GM19395 (cell line): ENCODE measurements around the gene PAMR1.

ENCODE experiments used
- ATAC-seq: cut with Tn5 transposase; IDR thresholded peaks from one replicate; pipeline ENCODE4 v1.9.1; 2021; ENCODE audit warnings: mild to moderate bottlenecking, moderate library complexity; ENCODE audit not compliant: unreplicated experiment

Gene PAMR1

DNA sequence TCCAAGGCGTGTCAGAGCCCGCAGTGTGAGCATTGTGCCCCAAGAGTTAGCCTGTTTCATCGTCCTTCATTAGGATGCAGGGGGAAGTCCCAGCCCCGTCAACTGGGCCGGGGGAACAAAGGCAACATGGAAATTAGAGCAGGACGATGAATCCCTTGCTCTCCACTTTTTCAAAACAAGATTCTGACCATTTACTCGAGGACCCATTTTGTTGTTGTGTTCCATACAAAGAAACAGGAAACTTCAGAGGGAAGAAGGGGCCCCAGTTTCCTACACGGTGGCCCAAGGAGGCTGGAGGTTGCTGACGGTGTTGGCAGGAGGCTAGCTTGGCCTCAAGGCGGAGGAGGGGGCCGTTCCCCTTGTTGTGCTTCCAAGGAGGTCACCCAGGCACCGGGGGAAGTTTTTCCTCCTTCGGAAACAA lies 62.1 kb downstream of the PAMR1 start:
- ATAC-seq = no peak

DNA sequence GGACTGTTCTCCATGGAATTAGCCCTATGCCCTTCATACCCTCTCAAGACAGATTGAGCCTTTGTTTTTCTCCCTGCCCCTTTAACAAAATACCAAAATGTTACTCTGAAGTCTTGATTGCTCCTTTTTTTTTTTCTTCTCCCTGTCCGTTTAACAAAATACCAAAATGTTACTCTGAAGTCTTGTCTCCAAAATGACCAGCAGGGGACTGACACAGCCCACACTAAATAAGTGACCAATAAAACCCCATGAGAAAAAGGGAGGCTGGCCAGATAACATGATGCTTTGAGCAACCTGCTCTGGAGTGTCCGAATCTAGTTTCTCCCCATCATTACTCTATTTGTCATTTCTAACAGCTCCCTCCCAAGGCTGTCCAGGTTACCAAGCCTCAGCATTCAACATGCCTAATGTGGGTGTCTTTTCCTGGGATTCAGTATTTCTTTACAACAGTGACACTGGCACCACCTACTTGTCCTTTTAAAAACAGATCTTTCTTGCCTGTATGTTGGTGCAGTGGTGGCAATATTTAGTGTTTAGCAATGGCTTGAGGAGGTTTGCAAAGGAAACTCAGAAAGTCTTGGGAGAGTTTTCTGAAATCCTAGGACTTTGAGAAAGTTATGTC lies 63.4 kb downstream of the PAMR1 start:
- no peak for ATAC-seq

DNA sequence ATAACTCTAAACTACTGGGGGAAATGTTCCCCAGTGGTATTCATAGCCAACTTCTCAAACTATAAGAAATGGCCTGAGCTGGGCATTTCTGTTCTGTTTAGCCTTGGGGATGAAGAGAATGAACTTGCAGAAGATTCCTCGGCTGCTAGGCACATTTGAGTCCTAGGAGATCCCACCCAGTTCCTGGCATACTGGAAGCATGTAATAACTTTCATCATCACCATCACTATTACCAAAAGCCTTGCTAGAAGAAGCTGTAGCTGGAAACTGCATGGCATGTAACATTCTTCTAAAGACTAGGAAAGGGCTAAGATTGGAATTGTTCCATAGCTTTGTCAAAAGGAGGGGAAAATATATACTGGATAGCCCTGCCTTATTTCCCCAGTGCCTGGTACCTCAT lies 65.9 kb downstream of the PAMR1 start:
- ATAC-seq = no peak

DNA sequence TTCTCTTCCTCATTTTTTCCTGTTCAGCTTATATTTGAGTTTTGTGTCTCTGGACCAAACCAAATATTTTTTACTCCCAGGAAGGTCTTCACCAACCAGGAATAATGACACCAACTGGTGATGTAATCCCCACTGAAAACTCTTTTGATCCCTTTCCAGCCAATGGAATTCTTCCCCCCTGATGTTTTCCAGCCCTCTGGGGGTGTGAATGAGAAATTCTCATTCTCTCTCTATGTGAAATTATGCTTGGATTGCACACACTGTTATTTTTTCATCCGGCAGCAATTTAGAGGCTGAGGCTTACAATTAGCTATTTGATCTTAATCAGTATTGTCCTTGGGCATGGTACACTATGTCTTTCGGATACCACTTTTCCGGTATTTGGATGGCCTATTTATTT lies 66.6 kb downstream of the PAMR1 start:
- no peak for ATAC-seq

DNA sequence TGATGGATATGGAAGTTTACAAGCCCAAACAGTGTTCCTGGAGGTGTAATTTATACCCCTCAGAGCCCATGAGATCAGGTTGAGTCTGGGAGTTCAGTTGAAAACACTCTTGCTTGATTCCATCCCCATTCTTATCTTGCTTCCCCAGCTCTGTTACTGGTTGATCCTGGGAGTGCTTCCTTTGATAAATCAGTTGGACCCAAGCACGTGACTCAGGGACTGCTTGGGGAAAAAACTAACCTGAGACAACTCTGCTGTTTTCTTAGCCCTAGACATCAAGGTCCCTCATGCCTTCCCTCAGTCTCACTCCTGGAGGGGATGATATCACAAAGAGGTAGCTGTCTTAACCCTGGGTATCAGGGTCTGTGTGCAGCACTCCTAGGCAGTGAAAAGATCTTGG lies 71.1 kb downstream of the PAMR1 start:
- no peak for ATAC-seq

DNA sequence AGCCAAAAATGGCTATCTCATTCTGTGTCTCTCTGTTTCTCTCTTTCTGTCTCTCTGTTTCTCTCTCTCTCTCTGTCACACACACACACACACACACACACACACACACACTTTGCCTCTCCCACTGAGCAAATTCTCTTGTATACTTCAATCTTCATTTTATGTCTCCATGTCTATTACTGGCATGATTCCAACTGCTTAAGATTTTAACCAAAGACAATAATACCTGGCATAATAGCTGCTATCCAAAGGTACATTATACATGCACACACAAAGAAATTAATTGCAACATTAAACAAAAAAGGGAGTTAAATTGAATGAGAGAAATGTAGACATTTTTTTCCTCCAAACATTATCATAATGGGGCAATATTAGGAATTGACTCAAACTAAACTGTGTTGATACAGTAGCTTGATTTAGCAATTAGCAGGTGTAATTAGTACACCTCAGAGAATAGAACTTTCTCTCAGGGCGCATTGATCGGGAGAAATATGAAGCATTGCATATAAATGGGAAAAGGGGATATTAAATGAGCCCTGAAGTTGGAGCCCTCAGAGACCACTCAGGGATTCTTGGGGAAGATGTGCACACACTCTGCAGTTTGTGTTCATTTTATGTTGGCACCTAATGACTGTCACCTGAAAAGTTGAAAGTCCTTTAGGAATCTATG lies 88.7 kb downstream of the PAMR1 start:
- ATAC-seq = no peak

DNA sequence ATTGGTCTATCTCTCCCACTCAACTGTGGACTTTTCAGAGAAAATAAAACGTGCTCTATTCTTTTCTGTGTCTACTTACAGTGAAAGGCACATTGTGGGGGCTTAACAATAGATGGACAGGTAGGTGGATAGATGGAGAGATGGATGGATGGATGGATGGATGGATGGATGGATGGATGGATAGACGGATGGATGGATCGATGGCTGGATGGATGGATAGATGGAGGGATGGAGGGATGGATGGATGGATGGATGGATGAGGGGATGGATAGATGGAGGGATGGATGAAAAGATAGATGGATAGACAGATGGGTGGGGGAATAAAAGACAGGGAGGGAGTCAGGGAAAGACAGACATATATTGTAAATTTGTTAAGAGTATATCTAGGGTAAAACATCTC lies 91.8 kb downstream of the PAMR1 start:
- no peak for ATAC-seq

DNA sequence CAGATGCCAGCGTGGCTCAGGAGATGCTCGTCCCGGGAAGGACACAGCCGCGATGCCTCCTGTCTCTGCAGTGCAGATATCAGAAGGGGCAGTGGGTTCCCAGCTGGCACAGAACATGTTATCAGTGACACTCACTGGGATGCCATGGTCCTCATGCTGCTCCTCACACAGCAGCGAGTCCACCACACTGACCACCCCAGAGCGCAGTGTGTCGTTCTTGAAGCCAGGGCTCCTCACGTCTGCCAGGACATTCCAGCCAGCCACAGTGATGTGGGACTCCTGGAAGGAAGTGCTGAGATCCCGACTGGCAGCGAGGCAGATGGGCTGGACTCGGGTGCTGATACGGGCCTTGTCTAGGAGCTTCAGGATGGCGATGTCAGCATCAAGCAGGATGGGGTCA lies 93.0 kb downstream of the PAMR1 start:
- ATAC-seq = no peak

DNA sequence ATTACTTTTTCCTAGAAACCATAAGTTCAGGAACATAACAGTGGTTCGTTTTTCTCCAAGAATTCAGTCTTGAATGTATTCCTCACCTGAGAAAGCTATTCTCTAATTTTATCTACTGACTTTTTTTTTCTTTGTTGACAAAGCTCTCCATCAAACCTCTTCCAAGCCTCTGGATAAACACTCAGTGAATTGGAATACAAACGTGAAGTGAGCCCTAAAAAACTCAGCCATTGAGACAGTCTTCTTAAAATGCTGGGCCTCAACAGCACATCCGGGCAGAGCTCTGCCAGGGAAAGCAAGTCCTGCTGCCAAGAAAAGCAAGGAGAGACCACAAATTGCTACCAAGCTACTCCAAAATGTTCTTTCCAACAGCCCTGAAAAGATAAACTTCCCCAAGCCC lies 98.3 kb downstream of the PAMR1 start:
- no peak for ATAC-seq

DNA sequence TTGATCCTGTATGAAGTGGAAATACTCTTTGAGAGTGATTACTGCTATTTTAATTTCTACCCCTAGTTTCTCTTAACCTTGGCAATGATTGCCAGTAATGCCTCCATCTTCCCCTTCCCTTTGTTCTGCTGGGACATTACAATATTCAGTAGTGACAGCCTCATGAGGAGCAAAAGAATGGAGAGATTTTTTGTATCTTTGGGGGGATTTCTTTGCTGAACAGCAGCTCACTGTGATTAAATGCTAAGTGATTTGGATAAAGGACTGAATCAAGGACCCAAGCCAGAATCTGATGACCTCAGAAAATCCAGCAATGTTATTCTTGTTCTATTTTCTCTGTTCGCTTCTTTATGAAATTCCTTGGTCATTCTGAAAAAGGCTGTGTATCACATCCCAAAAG lies 99.1 kb downstream of the PAMR1 start:
- ATAC-seq = no peak

DNA sequence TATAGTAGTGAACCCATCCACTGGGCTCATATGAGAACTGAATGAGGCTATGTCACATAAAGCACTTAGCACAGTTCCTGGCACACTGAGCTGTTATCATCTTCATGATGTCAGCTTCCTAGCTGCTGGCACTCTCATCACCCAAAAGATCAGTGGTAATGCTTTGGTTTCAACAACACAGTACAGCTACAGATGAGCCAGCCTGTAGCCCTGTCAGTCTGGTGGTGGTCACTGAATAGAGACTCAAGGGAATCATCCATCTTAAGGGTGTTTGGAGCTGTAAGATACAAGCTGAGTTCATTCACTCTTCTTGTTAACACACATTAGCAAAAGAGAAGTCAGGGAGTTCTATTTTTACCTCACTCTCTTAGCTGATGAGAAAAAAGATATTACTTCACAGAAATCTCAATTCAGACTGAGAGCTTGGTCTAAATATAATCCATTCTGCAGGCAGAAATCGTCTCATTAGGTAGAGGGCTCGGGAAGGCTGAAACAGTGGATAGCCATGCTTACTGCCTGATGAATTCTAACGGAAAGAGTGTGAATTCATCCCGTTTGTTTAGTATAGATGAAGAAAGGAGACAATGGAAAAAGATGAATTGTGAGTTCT lies 99.7 kb downstream of the PAMR1 start:
- ATAC-seq = no peak

DNA sequence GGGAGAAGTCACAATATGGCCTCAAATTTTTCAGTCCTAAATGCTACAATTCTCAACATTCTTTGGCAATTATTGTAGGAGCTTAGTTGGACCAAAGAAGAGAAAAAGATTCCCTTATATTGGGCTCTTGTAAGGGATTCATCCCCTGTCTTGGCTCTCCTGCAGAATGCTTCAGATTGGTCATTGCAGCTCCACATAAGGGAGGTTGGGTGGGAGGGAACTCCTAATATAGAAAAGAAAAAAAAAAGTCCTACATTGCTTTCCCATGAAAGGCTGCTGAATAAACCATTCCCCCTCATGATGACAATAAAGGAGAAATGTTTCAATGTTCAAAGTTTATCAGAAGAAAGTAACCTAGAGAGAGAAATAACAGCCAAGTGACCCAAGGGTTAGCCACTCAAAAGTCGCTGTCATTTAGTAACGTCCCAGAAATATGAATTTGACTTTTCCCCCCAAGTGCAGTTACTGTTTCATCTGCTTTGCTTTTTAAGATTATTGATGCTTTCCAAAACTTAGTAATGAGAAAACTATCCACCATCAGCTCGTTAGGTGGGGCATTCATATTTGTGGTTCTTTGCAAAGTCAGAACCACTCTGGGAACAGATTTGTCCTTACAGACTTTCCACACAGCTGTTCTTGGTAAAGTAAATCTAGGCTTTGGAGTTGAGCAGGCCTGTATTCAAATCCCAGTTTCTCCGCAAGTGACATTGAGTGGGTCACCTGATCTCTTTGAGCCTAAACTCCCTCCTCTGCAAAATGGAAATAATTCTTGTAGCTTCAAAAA lies 101.1 kb downstream of the PAMR1 start:
- ATAC-seq = no peak

DNA sequence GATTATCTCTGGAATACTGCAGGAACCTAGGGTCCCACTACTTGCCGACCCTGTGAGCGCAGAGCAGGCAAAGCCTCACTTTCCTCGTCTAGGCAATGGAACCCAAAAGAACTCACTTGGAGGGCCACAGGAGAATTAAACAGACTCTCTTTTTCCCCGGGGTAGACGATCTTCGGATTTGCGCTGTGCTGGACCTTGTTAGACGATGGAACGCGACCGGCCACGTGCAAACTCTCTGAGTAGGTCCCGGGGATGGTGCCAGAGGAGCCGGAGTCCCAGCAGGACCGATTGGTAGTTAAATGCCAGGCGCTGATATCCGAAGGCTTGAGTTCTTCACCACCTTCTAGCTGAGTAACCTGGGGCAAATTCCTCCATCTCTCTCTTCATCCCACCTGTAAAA lies 105.0 kb downstream of the PAMR1 start:
- ATAC-seq = no peak

DNA sequence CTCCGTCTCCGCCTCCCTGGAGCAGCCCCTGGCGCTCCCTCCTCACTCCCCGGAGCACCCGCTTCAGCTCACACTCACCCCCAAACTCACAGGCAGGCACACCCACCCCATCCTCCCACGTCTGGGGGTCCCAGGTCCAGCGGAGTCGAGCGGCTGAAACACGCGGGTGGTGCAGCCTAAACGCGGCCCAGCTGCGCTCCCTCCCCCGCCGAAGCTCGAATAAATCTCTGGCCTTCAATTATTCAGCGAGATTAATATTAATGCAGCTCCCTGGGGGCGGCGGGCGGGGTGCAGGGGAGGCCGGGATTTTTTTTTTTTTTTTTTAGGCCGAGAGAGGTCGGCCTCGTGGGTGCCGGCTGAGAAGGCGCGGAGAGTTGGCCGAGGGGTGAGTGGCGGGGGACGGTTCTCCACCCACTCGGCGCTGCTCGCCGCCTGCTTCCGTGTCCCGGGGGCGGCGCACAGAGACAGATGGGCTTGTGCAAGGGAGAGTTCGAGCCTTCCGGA lies 105.5 kb downstream of the PAMR1 start:
- ATAC-seq = no peak

DNA sequence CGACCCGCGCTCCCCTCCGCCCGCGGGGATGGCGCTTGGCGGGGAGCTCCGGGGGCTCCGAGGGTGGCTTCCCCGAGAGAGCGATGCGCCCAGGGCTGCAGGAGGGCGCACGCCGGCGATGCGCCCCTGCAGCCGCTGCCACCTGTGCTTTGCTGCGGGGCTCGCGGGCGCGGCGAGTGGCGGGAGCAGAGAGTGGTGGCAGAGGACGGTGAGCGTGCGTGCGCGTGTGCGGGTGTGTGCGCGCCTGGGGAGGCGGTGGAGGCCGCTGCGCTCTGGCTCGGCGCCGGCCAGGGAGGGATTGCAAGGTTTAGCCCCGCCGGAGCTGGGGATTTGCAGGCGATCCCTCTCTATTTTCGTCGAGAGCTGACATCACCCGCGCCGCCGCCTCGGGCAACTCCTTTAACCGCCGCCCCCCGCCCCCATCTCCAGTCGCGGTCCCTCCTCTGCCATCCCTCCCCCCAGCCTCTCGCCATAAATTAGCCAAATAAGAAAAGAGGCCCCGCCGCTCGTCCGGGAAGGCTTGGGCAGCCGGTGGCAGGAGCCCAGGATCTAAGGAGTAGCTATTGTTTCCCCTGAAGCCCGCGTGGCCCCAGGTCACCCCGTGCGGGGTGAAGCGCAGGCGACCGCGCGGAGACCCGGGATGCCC lies 106.1 kb downstream of the PAMR1 start, which contains the start of gene SLC1A2:
Gene SLC1A2 (minus strand): TSS at position 375 of the 646 bp plus-strand sequence. CDS start 592 bp downstream, outside the sequence.
- no peak for ATAC-seq

DNA sequence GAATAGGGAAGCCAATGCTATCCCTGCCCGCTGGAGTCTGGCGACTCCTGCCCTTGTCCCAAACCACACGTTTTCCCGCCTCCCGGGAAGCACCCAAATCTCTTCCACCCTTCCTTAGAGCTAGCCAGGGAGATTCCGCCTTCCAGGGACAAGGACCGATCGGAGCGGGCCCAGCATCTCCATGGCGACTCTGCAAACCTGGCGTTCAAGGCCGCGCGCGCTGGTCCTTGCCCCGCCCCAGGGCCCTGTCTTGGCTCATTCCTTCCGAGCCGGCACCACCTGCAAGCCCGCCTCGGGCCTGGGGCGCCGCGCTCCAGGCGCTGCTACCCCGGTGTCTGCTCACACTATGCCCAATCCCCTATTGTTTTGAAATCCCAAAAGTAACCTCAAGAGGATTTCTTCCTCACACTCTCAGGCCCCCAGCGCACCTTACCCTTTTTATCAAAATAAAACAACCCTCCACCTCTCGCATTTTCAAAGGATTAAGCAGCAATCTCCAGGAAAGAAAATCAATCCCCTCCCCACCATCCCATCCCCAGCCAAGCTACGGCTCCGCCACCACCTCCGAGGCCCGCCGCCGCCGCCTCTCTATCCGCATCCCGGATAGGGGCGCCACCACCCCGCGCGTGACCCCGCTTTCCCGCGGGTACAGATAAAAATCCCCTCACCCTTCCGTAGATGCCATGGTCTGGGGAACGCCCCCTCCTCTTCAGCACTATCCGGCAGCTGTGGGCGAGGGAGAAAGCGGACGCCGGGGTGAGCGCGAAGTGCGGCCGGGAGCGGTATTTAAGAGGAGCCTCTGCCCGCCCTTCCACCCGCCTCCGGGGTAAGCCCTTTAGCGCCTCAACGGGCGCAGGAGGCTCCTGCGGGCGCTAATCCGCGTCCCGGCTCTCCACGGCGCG lies 106.9 kb downstream of the PAMR1 start:
- no peak for ATAC-seq

DNA sequence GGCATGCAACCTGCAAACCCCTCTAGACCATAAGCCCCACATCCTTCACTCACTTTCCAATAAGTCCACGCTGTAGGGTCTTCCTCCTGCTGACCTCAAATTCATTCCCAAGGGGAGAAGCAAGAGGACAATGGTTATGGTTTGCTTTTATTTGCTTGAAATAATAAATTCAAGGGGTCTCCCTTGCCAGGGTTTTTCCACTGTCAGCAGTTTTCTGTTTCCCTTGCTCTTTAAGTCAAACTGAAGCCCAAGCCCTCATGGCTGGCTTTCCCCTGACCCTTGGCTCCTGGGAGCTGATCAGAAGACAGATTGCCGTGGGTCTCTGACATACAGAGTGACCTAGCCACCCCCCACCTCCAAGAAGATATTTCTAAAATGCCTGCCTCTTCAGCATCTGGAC lies 109.9 kb downstream of the PAMR1 start:
- ATAC-seq = no peak

DNA sequence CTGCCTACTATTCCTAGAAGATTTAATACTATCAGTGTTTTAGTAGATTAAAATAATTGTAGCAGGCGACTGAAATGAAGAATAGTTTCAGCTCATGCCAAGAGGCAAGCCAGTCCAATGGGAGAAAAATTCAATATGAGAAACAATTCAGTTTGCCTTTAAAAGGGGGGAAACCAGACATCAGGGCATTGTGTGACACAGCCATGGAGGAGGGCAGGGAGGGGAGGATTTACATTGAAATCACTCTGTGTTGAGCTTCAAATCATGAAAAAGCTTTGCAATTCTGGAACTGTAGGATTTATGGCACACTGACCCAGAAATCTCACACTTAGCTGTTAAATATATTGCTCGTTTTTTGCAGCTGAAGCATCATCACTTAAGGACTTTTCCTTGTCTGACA lies 110.6 kb downstream of the PAMR1 start:
- no peak for ATAC-seq

DNA sequence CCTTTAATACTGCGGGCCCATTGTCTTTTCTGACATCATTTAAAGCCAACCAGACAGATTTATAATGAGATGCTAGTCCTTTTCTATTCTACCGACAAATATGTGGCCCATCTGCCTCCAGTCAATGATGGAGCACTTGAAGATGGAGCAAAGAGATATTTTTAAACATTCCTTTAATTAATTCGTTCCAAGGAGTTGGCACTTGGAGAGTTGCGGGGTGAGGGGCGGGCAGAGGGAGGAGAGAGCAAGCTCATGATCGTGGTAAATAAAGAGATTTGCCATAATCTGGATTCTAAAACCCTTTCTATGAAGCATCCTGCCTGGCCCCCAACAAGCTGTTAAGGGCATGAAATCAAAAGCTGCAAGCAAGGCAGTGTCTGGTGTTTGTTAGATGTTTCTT lies 111.1 kb downstream of the PAMR1 start:
- no peak for ATAC-seq

DNA sequence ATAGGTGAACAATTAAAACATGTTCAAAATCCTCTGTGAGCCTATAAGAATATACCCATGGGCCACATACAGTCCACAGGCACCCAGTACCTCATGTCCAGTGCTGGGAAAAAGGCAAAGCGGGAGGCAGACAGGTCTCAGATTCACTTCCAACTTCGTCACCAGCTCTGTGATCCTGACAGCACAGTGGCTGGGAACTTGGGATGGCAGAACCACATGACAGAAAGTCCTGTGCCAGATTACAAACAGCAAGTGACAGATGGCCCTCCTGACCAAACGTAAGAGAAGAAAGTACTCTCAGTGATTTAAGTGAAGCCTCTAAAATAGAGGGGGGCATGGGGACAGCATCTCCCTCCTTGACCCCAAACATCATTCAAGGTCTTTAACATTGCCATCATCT lies 111.8 kb downstream of the PAMR1 start:
- ATAC-seq = no peak
